H1 (cell line): ENCODE measurements around the gene PPP1R13B. TPM values are rescaled to one million over a fixed set of nuclear protein-coding genes. Genes with fewer than 3 reads are reported as not detected.
A peak's percentile ranks its signal among the peaks of the same experiment; 100 is the strongest.

Experiments
- CTCF ChIP-seq, 3 experiments: IDR thresholded peaks; 1 replicate in 2 of 3; 2 replicates in 1 of 3; pipeline versions ENCODE4 v1.5.1 to v1.6.1; 2011; ENCODE audit warnings: low read length in 3 of 3, mild to moderate bottlenecking in 3 of 3, inconsistent platforms in 2 of 3, low read depth in 1 of 3, moderate library complexity in 1 of 3; ENCODE audit not compliant: insufficient read depth in 1 of 3; ENCODE audit errors: control extremely low read depth in 1 of 3
- RBBP5 ChIP-seq: IDR thresholded peaks from 2 replicates; pipeline ENCODE4 v1.7.1; 2012; ENCODE audit warnings: low read depth, mild to moderate bottlenecking, inconsistent platforms, low read length, moderate library complexity, borderline replicate concordance
- TBP ChIP-seq: IDR thresholded peaks from 2 replicates; pipeline ENCODE4 v1.6.1; 2011; ENCODE audit warnings: low read depth, low read length, improper control_type of control experiment
- polyA plus RNA-seq, 7 experiments: library from polyadenylated mRNA; depleted of rRNA in 3 of 7; stranded (reverse) in 5 of 7; unstranded in 2 of 7; fragments of >200 nt in 5 of 7; fragments of 200-250 nt in 2 of 7; gene quantifications; 1 replicate in 5 of 7; 2 replicates in 1 of 7; 4 replicates in 1 of 7; pipeline versions ENCODE4 v1.2.1 to v1.2.3, GENCODE V29; 2011 to 2013; ENCODE audit warnings: missing spikeins in 2 of 7, mixed read lengths in 2 of 7
- total RNA-seq: library from RNA; stranded (reverse); fragmentation: NEBNext Ultra II Directional; extraction: Animal tissue kit (Norgen Biotek cat#: 25700); gene quantifications from 2 replicates; pipeline ENCODE4 v1.2.1, GENCODE V29; 2021

The PPP1R13B gene
- total and polyA plus RNA-seq, 2 of the 8 experiments (the other 6 are each of a cell fraction or from before 2014, with no cell fraction given), result 2.6 to 8.9 TPM

- TF ChIP-seq CTCF (IDR thresholded peaks at IDR 0.05; ENCODE audit: control extremely low read depth in 1 of 3, insufficient read depth in 1 of 3, low read depth in 1 of 3, low read length in 3 of 3), result peak in 1 of 3 experiments; percentile 14; a peak in 1 of 4 replicates
- peak; percentile 6; the same call in 1 of the 2 replicates for TF ChIP-seq TBP
- TF ChIP-seq RBBP5, result peak; percentile 85
Measured at GRCh38 chr14:103854822-103855733, 7.7 kb upstream of the PPP1R13B start (continued).
